Measurements from ENCODE around the gene UNC13A. TPM values are rescaled to one million over a fixed set of nuclear protein-coding genes. Genes with fewer than 3 reads are reported as not detected.

Gene UNC13A
- total and polyA plus RNA-seq, 12 donors, result 0.02 to 0.72 (median 0.06) TPM; not detected in 2

DNA sequence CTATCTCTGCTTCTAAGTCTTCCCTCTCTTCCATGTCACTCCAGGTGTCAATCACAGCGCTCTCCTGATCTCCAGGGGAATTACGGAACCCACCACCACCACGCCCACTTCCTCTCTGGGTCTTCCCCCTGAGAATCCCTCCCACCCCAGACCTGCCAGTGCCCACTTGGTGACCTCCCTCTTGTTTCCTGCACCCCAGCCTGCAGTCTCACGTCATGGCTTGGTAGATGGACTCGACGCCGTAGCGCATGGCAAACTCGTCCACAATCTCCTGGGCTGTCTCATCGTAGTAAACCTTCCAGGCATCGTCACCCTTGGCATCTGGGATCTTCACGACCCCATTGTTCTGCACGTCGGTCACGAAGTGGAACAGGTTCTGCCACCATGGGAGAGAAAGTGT is 47.0 kb downstream of the UNC13A start:
- ATAC-seq (no peak), DNase-seq (no peak)
- Histone ChIP-seq H3K4me3 (no peak overlapping the region), H3K27ac (no peak overlapping the region), H3K36me3 (no peaks in the 10 kb centered on the region), H3K9me3 (no peaks in the 10 kb centered on the region), H3K27me3 (peaks cover 0 to 32% (median 12%) of the 10 kb centered on the region in 7 donors), H3K4me1 (no peaks in the 10 kb centered on the region)
- WGBS, 2 donors, result 83 to 86% methylated on average over 15 of the region's 15 CpGs
- intact Hi-C loops (cut with DNase I), result no loop called here
- TF ChIP-seq, protein P1, sequence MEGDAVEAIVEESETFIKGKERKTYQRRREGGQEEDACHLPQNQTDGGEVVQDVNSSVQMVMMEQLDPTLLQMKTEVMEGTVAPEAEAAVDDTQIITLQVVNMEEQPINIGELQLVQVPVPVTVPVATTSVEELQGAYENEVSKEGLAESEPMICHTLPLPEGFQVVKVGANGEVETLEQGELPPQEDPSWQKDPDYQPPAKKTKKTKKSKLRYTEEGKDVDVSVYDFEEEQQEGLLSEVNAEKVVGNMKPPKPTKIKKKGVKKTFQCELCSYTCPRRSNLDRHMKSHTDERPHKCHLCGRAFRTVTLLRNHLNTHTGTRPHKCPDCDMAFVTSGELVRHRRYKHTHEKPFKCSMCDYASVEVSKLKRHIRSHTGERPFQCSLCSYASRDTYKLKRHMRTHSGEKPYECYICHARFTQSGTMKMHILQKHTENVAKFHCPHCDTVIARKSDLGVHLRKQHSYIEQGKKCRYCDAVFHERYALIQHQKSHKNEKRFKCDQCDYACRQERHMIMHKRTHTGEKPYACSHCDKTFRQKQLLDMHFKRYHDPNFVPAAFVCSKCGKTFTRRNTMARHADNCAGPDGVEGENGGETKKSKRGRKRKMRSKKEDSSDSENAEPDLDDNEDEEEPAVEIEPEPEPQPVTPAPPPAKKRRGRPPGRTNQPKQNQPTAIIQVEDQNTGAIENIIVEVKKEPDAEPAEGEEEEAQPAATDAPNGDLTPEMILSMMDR (IDR thresholded peaks at IDR 0.05), result no peak

DNA sequence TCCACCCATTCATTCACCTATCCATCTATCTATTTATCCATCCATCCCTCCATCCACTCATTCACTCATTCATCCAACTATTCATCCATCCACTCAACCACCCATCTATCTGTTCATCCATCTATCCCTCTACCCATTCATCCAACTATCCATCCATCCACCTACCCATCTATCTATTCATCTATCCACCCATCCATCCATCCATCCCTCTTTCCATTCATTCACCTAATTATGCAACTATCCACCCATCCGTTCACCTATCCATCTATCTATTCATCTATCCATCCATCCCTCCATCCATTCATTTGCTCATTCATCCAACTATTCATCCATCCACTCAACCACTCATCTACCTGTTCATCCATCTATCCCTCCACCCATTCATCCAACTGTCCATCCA is 54.5 kb downstream of the UNC13A start:
- no peak overlapping the region for H3K4me3 ChIP-seq
- DNase-seq (no peak), ATAC-seq (no peak)
- intact Hi-C loops (cut with DNase I), result no loop called here
- TF ChIP-seq, protein P1 (IDR thresholded peaks at IDR 0.05), result no peak
- H3K9me3 ChIP-seq, result no peaks in the 10 kb centered on the region
- H3K36me3 ChIP-seq, result no peaks in the 10 kb centered on the region
- H3K27me3 ChIP-seq, result peaks cover 0 to 5% (median 0%) of the 10 kb centered on the region in 7 donors
- no peaks in the 10 kb centered on the region for H3K4me1 ChIP-seq
- WGBS, 2 donors, result 95 to 100% methylated on average over 1 of the region's 1 CpG
- no peak overlapping the region for H3K27ac ChIP-seq

DNA sequence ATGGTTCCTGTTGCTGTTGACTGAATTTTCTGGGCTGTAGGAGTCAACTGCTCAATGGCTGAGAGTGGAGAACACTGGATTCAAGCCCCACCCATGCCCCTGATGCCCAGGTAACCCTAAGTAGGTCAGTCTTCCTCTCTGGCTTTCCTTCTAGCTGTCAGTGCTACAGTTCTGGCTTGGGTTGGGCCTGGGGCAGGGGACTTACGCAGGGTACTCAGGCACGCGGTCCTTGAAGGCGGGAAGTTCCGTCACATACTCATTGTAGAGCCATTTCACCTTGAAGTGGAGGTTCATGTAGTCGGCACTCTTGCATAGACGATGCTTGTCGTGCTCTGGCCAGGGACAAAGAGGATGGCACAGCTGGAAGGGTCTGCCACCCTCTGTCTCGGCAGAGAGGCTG is 55.6 kb downstream of the UNC13A start:
- intact Hi-C loops (cut with DNase I), result no loop called here
- no peaks in the 10 kb centered on the region for H3K4me1 ChIP-seq
- H3K27me3 ChIP-seq, result peaks cover 0 to 4% (median 0%) of the 10 kb centered on the region in 7 donors
- ATAC-seq, result no peak
- WGBS, 2 donors, result 90 to 91% methylated on average over 9 of the region's 9 CpGs
- no peaks in the 10 kb centered on the region for H3K9me3 ChIP-seq
- TF ChIP-seq, protein P1 (IDR thresholded peaks at IDR 0.05), result no peak
- no peaks in the 10 kb centered on the region for H3K36me3 ChIP-seq
- no peak for DNase-seq
- H3K27ac ChIP-seq, result no peak overlapping the region
- no peak overlapping the region for H3K4me3 ChIP-seq

DNA sequence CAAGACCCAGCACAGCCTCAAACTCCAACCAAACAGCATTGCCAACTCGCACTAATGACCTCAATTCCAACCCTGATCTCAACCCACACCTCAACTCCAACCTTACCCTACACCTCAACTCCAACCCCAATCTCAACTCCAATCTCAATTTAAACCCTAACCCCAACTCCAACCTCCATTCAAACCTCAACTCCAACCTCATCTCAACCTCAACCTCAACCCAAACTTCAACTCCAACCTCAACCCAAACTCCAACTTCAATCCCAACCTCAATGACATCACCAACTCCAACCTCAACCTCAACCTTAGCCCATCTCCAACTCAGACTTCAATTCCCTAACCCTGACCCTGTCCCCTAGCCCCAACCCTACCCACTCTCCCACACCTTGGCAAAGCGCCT is 58.4 kb downstream of the UNC13A start:
- Histone ChIP-seq H3K4me1 (no peaks in the 10 kb centered on the region), H3K27ac (no peak overlapping the region), H3K36me3 (no peaks in the 10 kb centered on the region), H3K27me3 (no peaks in the 10 kb centered on the region), H3K4me3 (no peak overlapping the region), H3K9me3 (no peaks in the 10 kb centered on the region)
- 89 to 94% methylated on average over 2 of the region's 2 CpGs for WGBS, 2 donors
- intact Hi-C loops (cut with DNase I), result no loop called here
- DNase-seq, result no peak
- ATAC-seq, result no peak
- TF ChIP-seq, protein P1 (IDR thresholded peaks at IDR 0.05), result no peak
